Kidney epithelial cell (primary cell): ENCODE measurements around the gene METTL22. TPM values are rescaled to one million over a fixed set of nuclear protein-coding genes. Genes with fewer than 3 reads are reported as not detected.

ENCODE experiments used
- DNase-seq: peaks from one replicate; pipeline ENCODE4 v3.0.0-alpha.2; 2010; ENCODE audit warnings: low read depth
- H3K27me3 ChIP-seq: 2 replicates; pipeline ENCODE4 v1.6.0; 2011; ENCODE audit warnings: low read length; ENCODE audit not compliant: control insufficient read depth, insufficient read depth
- H3K36me3 ChIP-seq: 2 replicates; pipeline ENCODE4 v1.5.1; 2011; ENCODE audit warnings: low read length; ENCODE audit not compliant: control insufficient read depth, insufficient read depth
- H3K4me3 ChIP-seq: 2 replicates; pipeline ENCODE4 v1.5.1; 2011; ENCODE audit warnings: low read depth, mild to moderate bottlenecking, control low read depth, low read length
- total RNA-seq: library from RNA; depleted of rRNA; stranded (reverse); fragments of >200 nt; gene quantifications from 2 replicates; pipeline ENCODE4 v1.2.3, GENCODE V29; 2015
- TF ChIP-seq, protein P1 (sequence below): IDR thresholded peaks from 2 replicates; pipeline ENCODE4 v1.5.1; 2011; ENCODE audit warnings: mild to moderate bottlenecking, moderate library complexity, low read length, control low read depth, inconsistent platforms; ENCODE audit not compliant: insufficient read depth, poor library complexity, severe bottlenecking

METTL22 gene
- total RNA-seq, 1 donor from 2014 or later = 24.5 TPM

DNA sequence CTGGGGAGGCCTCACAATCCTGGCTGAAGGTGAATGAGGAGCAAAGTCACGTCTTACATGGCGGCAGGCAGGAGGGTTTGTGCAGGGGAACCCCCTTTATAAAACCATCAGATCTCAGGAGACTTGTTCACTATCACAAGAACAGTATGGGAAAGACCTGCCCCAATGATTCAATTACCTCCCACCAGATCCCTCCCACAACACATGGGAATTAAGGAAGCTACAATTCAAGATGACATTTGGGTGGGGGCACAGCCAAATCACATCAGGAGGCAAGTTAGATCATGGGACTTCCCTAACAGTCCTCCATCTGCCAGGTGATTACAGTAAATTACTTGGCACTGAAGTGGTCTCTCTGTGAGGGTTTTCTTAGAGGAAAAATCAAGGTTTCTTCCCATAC lies 36.5 kb upstream of the METTL22 start:
- H3K36me3 ChIP-seq = no peaks in the 10 kb centered on the region
- peaks cover 25% of the 10 kb centered on the region for H3K27me3 ChIP-seq
- TF ChIP-seq, protein P1, sequence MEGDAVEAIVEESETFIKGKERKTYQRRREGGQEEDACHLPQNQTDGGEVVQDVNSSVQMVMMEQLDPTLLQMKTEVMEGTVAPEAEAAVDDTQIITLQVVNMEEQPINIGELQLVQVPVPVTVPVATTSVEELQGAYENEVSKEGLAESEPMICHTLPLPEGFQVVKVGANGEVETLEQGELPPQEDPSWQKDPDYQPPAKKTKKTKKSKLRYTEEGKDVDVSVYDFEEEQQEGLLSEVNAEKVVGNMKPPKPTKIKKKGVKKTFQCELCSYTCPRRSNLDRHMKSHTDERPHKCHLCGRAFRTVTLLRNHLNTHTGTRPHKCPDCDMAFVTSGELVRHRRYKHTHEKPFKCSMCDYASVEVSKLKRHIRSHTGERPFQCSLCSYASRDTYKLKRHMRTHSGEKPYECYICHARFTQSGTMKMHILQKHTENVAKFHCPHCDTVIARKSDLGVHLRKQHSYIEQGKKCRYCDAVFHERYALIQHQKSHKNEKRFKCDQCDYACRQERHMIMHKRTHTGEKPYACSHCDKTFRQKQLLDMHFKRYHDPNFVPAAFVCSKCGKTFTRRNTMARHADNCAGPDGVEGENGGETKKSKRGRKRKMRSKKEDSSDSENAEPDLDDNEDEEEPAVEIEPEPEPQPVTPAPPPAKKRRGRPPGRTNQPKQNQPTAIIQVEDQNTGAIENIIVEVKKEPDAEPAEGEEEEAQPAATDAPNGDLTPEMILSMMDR = no peak
- no peak for DNase-seq
- H3K4me3 ChIP-seq = no peak overlapping the region

DNA sequence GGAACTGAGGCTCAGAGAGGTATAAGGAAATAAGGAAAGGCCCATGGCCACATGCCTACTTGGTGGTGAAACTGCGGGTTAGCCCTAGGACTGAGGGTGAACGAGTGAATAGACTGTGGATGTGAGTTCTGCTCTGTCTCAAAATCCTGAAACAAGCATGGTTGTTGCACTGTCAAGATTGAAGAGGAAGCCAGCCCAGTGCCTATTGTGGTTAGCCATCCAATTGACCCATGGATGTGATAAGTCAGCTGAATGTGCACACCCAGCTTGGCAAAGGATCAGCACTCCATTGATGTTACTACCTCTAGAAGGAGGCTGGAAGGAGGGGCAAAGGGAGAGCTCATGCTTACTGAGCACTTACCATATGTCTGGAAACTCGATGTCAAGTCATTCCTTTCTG lies 35.6 kb upstream of the METTL22 start:
- no peak for DNase-seq
- Histone ChIP-seq H3K36me3 (no peaks in the 10 kb centered on the region), H3K27me3 (peaks cover 33% of the 10 kb centered on the region), H3K4me3 (no peak overlapping the region)
- TF ChIP-seq, protein P1 = no peak

DNA sequence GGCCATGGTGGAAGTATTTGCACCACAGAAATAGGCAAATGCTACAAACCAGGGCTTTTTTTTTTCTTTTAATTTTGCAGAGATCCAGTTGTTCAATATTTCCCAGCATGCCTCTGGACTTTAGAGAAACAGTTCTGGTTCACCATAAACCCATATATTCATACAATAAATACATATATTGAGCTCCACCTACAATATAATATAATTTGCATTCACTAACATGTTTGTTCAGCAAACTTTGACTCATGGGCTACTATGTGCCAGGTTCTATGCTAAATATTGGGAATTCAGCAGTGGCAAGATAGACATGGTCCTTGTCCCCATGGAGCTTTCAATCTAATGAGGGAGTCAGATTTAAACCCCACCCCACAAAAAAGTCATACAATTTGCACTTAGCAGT lies 34.4 kb upstream of the METTL22 start:
- no peaks in the 10 kb centered on the region for H3K36me3 ChIP-seq
- TF ChIP-seq, protein P1 = no peak
- H3K4me3 ChIP-seq = no peak overlapping the region
- no peak for DNase-seq
- H3K27me3 ChIP-seq = peaks cover 35% of the 10 kb centered on the region

DNA sequence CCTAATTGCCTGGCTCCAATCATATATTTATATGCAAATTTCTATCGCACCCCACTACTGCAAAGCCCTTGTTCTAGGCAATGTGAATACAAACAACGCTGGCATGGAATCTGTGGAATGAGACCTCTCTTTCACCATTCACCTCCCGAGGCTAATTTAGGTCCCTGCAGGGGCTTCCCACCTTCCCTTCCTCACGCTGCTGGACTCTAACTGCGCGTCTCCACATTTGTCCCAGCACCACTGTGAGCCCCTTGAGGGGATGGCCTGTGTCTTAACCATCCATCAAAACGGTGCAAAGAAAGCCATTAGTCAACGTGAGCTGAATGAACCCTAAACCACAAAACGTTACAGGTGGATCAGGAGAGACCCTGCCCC lies 32.8 kb upstream of the METTL22 start:
- no peaks in the 10 kb centered on the region for H3K36me3 ChIP-seq
- TF ChIP-seq, protein P1 = no peak
- H3K27me3 ChIP-seq = peaks cover 37% of the 10 kb centered on the region
- DNase-seq = no peak
- H3K4me3 ChIP-seq = no peak overlapping the region

DNA sequence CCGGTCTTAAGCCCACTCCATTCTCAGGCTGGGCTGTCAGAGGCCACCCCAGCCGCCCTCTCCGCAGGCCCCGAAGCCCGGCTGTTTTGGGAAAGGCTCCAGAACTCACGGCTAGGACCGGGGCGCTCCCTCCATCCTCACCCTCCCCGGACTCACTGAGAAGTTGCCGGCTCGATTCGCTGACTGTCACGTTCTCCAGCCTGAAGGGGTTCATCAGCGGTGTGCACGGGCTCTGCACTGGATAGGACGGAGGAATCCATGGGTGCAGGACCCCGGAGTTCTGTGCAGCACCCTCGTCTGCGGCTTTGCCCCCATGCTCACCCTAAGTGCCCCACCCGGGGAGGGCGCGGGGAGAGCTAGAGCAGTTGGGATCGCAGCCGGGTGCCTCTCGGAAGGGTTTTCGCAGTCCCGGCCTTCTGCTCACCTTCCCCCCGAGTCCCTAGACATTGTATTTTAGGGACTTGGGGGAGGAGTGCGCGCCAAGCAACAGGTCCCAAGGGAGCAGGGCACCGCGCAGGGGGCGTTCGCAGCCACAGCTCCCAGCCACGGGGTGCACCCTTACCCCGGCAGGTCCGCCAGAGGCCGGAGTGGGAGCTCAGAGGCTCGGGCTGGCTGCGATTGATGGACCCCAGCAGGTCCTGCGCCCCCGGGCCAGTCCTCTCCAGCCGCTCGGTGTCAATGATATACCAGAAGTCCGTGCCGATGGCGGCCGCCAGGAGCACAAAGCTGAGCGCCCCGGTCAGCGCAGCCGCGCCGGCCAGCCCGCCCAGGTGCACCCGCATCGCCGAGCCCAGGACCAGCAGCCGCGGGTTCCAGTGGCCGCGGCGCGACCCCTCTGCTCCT lies 32.2 kb upstream of the METTL22 start:
- no peak overlapping the region for H3K4me3 ChIP-seq
- TF ChIP-seq, protein P1 = no peak
- H3K36me3 ChIP-seq = no peaks in the 10 kb centered on the region
- DNase-seq = no peak
- peaks cover 37% of the 10 kb centered on the region for H3K27me3 ChIP-seq
